Heart left ventricle (tissue), 13 donors: Measurements from ENCODE around the gene LRRC8E.
A peak's percentile ranks its signal among the peaks of the same experiment; 100 is the strongest.

Experiments used
- CTCF ChIP-seq, 12 donors: fragments of 200-600 bp; sonication (generic) in 4 of 12; IDR thresholded peaks; one replicate each; pipeline versions ENCODE4 v1.5.0 to v1.8.0; 2018 to 2022; ENCODE audit warnings: antibody characterized with exemption in 12 of 12, mild to moderate bottlenecking in 5 of 12
- POLR2A ChIP-seq, 2 donors: fragments of 450-650 bp; IDR thresholded peaks; one replicate each; pipeline ENCODE4 v1.6.1; 2017; ENCODE audit warnings: antibody characterized with exemption in 2 of 2, mild to moderate bottlenecking in 2 of 2, moderate library complexity in 2 of 2
- donor health status: ischemic (EF 13 %, LVEDD 7.1; RV severe dilation, severe dysfunction).
- donor health status: DM: no; HTN: yes; CAD: no.
- donor health status: DM: no; HTN: no; CAD: no.
- donor health status: ischemic (EF 25% LVEDD 6.9; RV normal size, moderate dysfunction).
- donor health status: ischemic (EF 25% LVEDD 5.7; RV mildly dilated, moderate dysfunction).
- donor health status: ischemic (EF 35%, LVEDD 5.7; RV mildly dilated, moderate dysfunction).
- donor health status: nonischemic (EF 11% LVEDD 7.7; RV severe dilation, severe dysfunction).
- donor health status: DM: yes; HTN: yes; CAD: no.
- donor health status: PGD.
- donor health status: ischemic (EF 29% LVEDD 5.4; RV normal size, mild dysfunction).
- donor health status: nonischemic (EF 23%, LVEDD 6.1; RV moderate dilation, normal function).

- TF ChIP-seq CTCF (IDR thresholded peaks at IDR 0.05), result peak in 3 of 12 donors; percentile 10 to 18 (median 17)
- no peak for TF ChIP-seq POLR2A (IDR thresholded peaks at IDR 0.05)
Measured at GRCh38 chr19:7933411-7933810, 45.1 kb downstream of the LRRC8E start.
